Measurements from ENCODE around the gene ABHD4. TPM values are rescaled to one million over a fixed set of nuclear protein-coding genes. Genes with fewer than 3 reads are reported as not detected.
A peak's percentile ranks its signal among the peaks of the same experiment; 100 is the strongest.

ABHD4 gene
- total and polyA plus RNA-seq, 10 of the 15 experiments (the other 5 are each of a cell fraction or from before 2014, with no cell fraction given) = 5.4 to 28.7 (median 10.8) TPM

DNA sequence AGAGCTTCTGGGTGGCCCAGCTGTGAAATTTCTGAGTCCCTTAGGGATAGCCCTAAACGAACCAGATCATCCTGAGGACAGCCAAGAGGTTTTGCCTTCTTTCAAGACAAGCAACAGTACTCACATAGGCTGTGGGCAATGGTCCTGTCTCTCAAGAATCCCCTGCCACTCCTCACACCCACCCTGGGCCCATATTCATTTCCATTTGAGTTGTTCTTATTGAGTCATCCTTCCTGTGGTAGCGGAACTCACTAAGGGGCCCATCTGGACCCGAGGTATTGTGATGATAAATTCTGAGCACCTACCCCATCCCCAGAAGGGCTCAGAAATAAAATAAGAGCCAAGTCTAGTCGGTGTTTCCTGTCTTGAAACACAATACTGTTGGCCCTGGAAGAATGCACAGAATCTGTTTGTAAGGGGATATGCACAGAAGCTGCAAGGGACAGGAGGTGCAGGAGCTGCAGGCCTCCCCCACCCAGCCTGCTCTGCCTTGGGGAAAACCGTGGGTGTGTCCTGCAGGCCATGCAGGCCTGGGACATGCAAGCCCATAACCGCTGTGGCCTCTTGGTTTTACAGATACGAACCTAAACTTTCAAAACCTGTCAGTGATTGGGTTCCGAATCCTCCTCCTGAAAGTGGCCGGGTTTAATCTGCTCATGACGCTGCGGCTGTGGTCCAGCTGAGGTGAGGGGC is 48.0 kb upstream of the ABHD4 start (continued):
- TF ChIP-seq GATAD2B (conservative IDR thresholded peaks at IDR 0.05; ENCODE audit: low read depth) (0 out of 2 replicates have a peak, but pooled peaks have one; percentile 75), NR2F1 (conservative IDR thresholded peaks at IDR 0.05) (peak; percentile 75; the same call in 1 of the 2 replicates), BHLHE40 (IDR thresholded peaks at IDR 0.05; ENCODE audit: borderline replicate concordance in 1 of 2, low read depth in 2 of 2, low read length in 1 of 2) (peak in 1 of 2 experiments; percentile 57; a peak in 2 of 4 replicates), EGR1 (IDR thresholded peaks at IDR 0.05; ENCODE audit: borderline replicate concordance in 1 of 2, low read depth in 2 of 2, low read length in 2 of 2) (peak in 1 of 2 experiments; percentile 74; a peak in 2 of 3 replicates), ZNF384 (IDR thresholded peaks at IDR 0.05; ENCODE audit: borderline replicate concordance, low read depth, low read length) (no peak), SP1 (IDR thresholded peaks at IDR 0.05; ENCODE audit: low read depth, low read length) (peak; percentile 60), MTA2 (IDR thresholded peaks at IDR 0.05; ENCODE audit: low read depth) (peak; percentile 41; the same call in 1 of the 2 replicates), BCL11A (IDR thresholded peaks at IDR 0.05; ENCODE audit: low read depth, low read length) (peak; percentile 77), MEF2B (IDR thresholded peaks at IDR 0.05; ENCODE audit: partially characterized antibody, poor library complexity, severe bottlenecking) (peak; percentile 57), FOXM1 (IDR thresholded peaks at IDR 0.05; ENCODE audit: low read depth, low read length) (no peak), SMAD5 (IDR thresholded peaks at IDR 0.05; ENCODE audit: low read depth) (peak; percentile 38; the same call in 1 of the 2 replicates), POLR2A (IDR thresholded peaks at IDR 0.05; ENCODE audit: low read depth, low read length) (peak; percentile 53; the same call in 1 of the 2 replicates), TCF12 (IDR thresholded peaks at IDR 0.05; ENCODE audit: low read depth, low read length) (peak; percentile 77), NFYA (IDR thresholded peaks at IDR 0.05; ENCODE audit: borderline replicate concordance, low read depth, low read length) (no peak), CBFB (IDR thresholded peaks at IDR 0.05; ENCODE audit: low read depth) (peak; percentile 85), JUNB (IDR thresholded peaks at IDR 0.05) (peak; percentile 83), ZBED1 (IDR thresholded peaks at IDR 0.05; ENCODE audit: borderline replicate concordance) (peak; percentile 86), TARDBP (IDR thresholded peaks at IDR 0.05; ENCODE audit: borderline replicate concordance) (peak; percentile 24; the same call in 1 of the 2 replicates)
- TF ChIP-seq, protein P1, sequence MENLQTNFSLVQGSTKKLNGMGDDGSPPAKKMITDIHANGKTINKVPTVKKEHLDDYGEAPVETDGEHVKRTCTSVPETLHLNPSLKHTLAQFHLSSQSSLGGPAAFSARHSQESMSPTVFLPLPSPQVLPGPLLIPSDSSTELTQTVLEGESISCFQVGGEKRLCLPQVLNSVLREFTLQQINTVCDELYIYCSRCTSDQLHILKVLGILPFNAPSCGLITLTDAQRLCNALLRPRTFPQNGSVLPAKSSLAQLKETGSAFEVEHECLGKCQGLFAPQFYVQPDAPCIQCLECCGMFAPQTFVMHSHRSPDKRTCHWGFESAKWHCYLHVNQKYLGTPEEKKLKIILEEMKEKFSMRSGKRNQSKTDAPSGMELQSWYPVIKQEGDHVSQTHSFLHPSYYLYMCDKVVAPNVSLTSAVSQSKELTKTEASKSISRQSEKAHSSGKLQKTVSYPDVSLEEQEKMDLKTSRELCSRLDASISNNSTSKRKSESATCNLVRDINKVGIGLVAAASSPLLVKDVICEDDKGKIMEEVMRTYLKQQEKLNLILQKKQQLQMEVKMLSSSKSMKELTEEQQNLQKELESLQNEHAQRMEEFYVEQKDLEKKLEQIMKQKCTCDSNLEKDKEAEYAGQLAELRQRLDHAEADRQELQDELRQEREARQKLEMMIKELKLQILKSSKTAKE (IDR thresholded peaks at IDR 0.05; ENCODE audit: low read depth, poor library complexity, severe bottlenecking) = peak; percentile 38
- TF ChIP-seq, protein P2, sequence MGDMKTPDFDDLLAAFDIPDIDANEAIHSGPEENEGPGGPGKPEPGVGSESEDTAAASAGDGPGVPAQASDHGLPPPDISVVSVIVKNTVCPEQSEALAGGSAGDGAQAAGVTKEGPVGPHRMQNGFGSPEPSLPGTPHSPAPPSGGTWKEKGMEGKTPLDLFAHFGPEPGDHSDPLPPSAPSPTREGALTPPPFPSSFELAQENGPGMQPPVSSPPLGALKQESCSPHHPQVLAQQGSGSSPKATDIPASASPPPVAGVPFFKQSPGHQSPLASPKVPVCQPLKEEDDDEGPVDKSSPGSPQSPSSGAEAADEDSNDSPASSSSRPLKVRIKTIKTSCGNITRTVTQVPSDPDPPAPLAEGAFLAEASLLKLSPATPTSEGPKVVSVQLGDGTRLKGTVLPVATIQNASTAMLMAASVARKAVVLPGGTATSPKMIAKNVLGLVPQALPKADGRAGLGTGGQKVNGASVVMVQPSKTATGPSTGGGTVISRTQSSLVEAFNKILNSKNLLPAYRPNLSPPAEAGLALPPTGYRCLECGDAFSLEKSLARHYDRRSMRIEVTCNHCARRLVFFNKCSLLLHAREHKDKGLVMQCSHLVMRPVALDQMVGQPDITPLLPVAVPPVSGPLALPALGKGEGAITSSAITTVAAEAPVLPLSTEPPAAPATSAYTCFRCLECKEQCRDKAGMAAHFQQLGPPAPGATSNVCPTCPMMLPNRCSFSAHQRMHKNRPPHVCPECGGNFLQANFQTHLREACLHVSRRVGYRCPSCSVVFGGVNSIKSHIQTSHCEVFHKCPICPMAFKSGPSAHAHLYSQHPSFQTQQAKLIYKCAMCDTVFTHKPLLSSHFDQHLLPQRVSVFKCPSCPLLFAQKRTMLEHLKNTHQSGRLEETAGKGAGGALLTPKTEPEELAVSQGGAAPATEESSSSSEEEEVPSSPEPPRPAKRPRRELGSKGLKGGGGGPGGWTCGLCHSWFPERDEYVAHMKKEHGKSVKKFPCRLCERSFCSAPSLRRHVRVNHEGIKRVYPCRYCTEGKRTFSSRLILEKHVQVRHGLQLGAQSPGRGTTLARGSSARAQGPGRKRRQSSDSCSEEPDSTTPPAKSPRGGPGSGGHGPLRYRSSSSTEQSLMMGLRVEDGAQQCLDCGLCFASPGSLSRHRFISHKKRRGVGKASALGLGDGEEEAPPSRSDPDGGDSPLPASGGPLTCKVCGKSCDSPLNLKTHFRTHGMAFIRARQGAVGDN (IDR thresholded peaks at IDR 0.05) = peak; percentile 75
- TF ChIP-seq, protein P3, sequence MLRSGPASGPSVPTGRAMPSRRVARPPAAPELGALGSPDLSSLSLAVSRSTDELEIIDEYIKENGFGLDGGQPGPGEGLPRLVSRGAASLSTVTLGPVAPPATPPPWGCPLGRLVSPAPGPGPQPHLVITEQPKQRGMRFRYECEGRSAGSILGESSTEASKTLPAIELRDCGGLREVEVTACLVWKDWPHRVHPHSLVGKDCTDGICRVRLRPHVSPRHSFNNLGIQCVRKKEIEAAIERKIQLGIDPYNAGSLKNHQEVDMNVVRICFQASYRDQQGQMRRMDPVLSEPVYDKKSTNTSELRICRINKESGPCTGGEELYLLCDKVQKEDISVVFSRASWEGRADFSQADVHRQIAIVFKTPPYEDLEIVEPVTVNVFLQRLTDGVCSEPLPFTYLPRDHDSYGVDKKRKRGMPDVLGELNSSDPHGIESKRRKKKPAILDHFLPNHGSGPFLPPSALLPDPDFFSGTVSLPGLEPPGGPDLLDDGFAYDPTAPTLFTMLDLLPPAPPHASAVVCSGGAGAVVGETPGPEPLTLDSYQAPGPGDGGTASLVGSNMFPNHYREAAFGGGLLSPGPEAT (IDR thresholded peaks at IDR 0.05; ENCODE audit: low read depth) = peak; percentile 81
- TF ChIP-seq, protein P4, sequence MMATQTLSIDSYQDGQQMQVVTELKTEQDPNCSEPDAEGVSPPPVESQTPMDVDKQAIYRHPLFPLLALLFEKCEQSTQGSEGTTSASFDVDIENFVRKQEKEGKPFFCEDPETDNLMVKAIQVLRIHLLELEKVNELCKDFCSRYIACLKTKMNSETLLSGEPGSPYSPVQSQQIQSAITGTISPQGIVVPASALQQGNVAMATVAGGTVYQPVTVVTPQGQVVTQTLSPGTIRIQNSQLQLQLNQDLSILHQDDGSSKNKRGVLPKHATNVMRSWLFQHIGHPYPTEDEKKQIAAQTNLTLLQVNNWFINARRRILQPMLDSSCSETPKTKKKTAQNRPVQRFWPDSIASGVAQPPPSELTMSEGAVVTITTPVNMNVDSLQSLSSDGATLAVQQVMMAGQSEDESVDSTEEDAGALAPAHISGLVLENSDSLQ (IDR thresholded peaks at IDR 0.05) = peak; percentile 86
